OCI-LY7 (cell line): ENCODE results near the gene KLHL1.

Experiments
- EZH2phosphoT487 ChIP-seq: fragments of 200-600 bp; sonication (generic); IDR thresholded peaks from 2 replicates; pipeline ENCODE4 v1.6.1; 2018; ENCODE audit warnings: low read depth, borderline replicate concordance, mild to moderate bottlenecking, mixed run types, antibody characterized with exemption, low read length, moderate library complexity, mixed read lengths
- TF ChIP-seq, protein P1 (sequence below): fragments of 200-600 bp; sonication (generic); conservative IDR thresholded peaks from 2 replicates; pipeline ENCODE4 v1.5.1; 2014; ENCODE audit warnings: mild to moderate bottlenecking, antibody characterized with exemption, low read length, moderate library complexity, mixed read lengths

DNA sequence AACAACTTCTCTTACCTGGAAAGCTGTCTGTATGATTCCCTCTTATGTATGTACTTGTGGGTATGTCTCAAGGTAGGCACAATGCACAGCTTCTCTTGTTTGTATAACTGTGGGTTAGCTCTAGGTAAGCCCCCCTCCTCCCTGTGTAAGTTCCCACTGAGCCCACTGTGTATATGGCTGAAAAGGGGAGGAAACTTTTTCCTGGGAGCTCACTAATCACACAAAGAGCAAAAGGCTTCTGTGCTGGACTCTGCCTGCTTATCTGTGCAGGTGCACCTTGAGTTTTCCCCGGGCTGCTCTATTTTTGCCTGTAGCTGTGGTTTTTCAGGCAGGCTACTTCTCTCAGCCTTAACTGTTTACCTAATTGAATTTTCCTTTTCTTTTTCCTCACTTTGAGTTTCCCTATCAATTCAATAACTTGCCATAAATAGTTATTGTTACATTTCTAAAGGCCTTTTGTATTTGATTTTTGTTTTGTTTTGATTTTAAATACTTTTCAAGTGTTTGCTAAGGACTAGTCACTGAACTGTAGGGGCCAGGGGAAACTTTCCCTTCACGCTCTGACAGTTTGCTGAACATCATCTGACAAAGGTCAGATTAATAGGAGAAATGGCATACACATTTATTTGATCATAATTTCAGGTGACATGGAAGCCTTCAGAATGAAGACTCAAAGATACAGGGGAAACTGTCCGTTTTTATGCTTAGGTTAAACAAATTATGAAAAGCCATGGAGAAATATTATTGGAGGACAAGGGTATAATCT is 424.1 kb downstream of the KLHL1 start:
- TF ChIP-seq EZH2phosphoT487, result no peak
- TF ChIP-seq, protein P1, sequence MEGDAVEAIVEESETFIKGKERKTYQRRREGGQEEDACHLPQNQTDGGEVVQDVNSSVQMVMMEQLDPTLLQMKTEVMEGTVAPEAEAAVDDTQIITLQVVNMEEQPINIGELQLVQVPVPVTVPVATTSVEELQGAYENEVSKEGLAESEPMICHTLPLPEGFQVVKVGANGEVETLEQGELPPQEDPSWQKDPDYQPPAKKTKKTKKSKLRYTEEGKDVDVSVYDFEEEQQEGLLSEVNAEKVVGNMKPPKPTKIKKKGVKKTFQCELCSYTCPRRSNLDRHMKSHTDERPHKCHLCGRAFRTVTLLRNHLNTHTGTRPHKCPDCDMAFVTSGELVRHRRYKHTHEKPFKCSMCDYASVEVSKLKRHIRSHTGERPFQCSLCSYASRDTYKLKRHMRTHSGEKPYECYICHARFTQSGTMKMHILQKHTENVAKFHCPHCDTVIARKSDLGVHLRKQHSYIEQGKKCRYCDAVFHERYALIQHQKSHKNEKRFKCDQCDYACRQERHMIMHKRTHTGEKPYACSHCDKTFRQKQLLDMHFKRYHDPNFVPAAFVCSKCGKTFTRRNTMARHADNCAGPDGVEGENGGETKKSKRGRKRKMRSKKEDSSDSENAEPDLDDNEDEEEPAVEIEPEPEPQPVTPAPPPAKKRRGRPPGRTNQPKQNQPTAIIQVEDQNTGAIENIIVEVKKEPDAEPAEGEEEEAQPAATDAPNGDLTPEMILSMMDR, result no peak
